Measurements from ENCODE around the gene DUSP23. TPM values are rescaled to one million over a fixed set of nuclear protein-coding genes. Genes with fewer than 3 reads are reported as not detected.

DUSP23 gene
- total RNA-seq, 1 donor from 2014 or later: 32.6 TPM

Other genes with a start within 250 kb of the DUSP23 start
- gene OR10J5, start 245.0 kb upstream of the DUSP23 start, total RNA-seq: not detected in 2 replicates
- not detected in 2 replicates for gene APCS, start 193.1 kb upstream of the DUSP23 start, total RNA-seq
- gene CRP, start 66.4 kb upstream of the DUSP23 start, total RNA-seq: not detected in 2 replicates
- not detected in 2 replicates for gene FCRL6, start 21.4 kb downstream of the DUSP23 start, total RNA-seq
- 0.34 and 0.71 TPM in 2 replicates for gene SLAMF8, start 45.9 kb downstream of the DUSP23 start, total RNA-seq
- gene VSIG8, start 81.7 kb downstream of the DUSP23 start, total RNA-seq: not detected in 2 replicates
- gene CFAP45, start 119.2 kb downstream of the DUSP23 start, total RNA-seq: 1.5 and 2.3 TPM in 2 replicates
- gene TAGLN2, start 144.5 kb downstream of the DUSP23 start, total RNA-seq: 558 and 578 TPM in 2 replicates
- not detected in 2 replicates for gene IGSF9, start 164.7 kb downstream of the DUSP23 start, total RNA-seq
- not detected in 2 replicates for gene SLAMF9, start 173.3 kb downstream of the DUSP23 start, total RNA-seq